Neural progenitor cell (in vitro differentiated cells): ENCODE results near the gene C19orf12. TPM values are rescaled to one million over a fixed set of nuclear protein-coding genes. Genes with fewer than 3 reads are reported as not detected.

Source experiments
- DNase-seq: peaks from one replicate; pipeline ENCODE4 v3.0.0-alpha.2; 2016; ENCODE audit warnings: low spot score
- H2AFZ ChIP-seq: fragments of 200-600 bp; sonication (generic); replicated peaks from 2 replicates; pipeline ENCODE4 v1.6.1; 2016; ENCODE audit warnings: antibody characterized with exemption
- H3F3A ChIP-seq: fragments of 200-600 bp; sonication (generic); 2 replicates; pipeline ENCODE4 v1.6.1; 2016; ENCODE audit warnings: antibody characterized with exemption, low read depth
- H3K27ac ChIP-seq: fragments of 200-600 bp; sonication (generic); 2 replicates; pipeline ENCODE4 v1.5.1; 2016; ENCODE audit warnings: mild to moderate bottlenecking
- H3K27me3 ChIP-seq: fragments of 200-600 bp; sonication (generic); 2 replicates; pipeline ENCODE4 v1.6.1; 2016; ENCODE audit warnings: mild to moderate bottlenecking, moderate library complexity
- H3K36me3 ChIP-seq: fragments of 200-600 bp; sonication (generic); 2 replicates; pipeline ENCODE4 v1.5.1; 2016
- H3K4me1 ChIP-seq: fragments of 200-600 bp; sonication (generic); 2 replicates; pipeline ENCODE4 v1.6.1; 2016; ENCODE audit warnings: mixed run types
- H3K4me2 ChIP-seq: fragments of 200-600 bp; sonication (generic); 2 replicates; pipeline ENCODE4 v1.6.1; 2016
- H3K4me3 ChIP-seq: fragments of 200-600 bp; sonication (generic); 2 replicates; pipeline ENCODE4 v1.5.1; 2016
- H3K79me2 ChIP-seq: fragments of 200-600 bp; sonication (generic); 2 replicates; pipeline ENCODE4 v1.6.1; 2016; ENCODE audit warnings: low read depth
- H3K9ac ChIP-seq: fragments of 200-600 bp; sonication (generic); 2 replicates; pipeline ENCODE4 v1.6.1; 2016
- H3K9me3 ChIP-seq: fragments of 200-600 bp; sonication (generic); 2 replicates; pipeline ENCODE4 v1.5.1; 2016; ENCODE audit warnings: low read depth
- H4K20me1 ChIP-seq: fragments of 200-600 bp; sonication (generic); 2 replicates; pipeline ENCODE4 v1.6.1; 2016; ENCODE audit warnings: low read depth
- H3K27ac Mint-ChIP-seq: 3 replicates; pipeline ENCODE4 v1.8.0; 2021; ENCODE audit warnings: mixed read lengths
- H3K27me3 Mint-ChIP-seq: 2 replicates; pipeline ENCODE4 v1.8.0; 2022; ENCODE audit warnings: low read depth, mild to moderate bottlenecking, inconsistent platforms, moderate library complexity, mixed read lengths; ENCODE audit not compliant: insufficient read depth
- H3K36me3 Mint-ChIP-seq: 3 replicates; pipeline ENCODE4 v1.8.0; 2021; ENCODE audit warnings: mixed read lengths
- H3K4me1 Mint-ChIP-seq: 3 replicates; pipeline ENCODE4 v1.8.0; 2021; ENCODE audit warnings: mixed read lengths
- H3K4me3 Mint-ChIP-seq: 3 replicates; pipeline ENCODE4 v1.8.0; 2021; ENCODE audit warnings: mild to moderate bottlenecking, moderate library complexity, mixed read lengths
- H3K9me3 Mint-ChIP-seq: 3 replicates; pipeline ENCODE4 v1.8.0; 2020; ENCODE audit warnings: mixed read lengths
- EZH2 ChIP-seq: fragments of 200-600 bp; sonication (generic); IDR thresholded peaks from 2 replicates; pipeline ENCODE4 v1.6.1; 2017; ENCODE audit warnings: antibody characterized with exemption, mild to moderate bottlenecking, moderate library complexity
- EZH2phosphoT487 ChIP-seq: fragments of 200-600 bp; sonication (generic); IDR thresholded peaks from 2 replicates; pipeline ENCODE4 v1.6.1; 2017; ENCODE audit warnings: antibody characterized with exemption
- total RNA-seq: library from RNA; depleted of rRNA; stranded (reverse); fragments of >200 nt; gene quantifications from 2 replicates; pipeline ENCODE4 v1.2.3, GENCODE V29; 2015; ENCODE audit warnings: low replicate concordance
- TF ChIP-seq, protein P1 (sequence below): fragments of 200-600 bp; sonication (generic); IDR thresholded peaks from 2 replicates; pipeline ENCODE4 v1.5.1; 2017; ENCODE audit warnings: antibody characterized with exemption, mild to moderate bottlenecking

Gene C19orf12
- 27.5 and 28.2 TPM in 2 replicates for total RNA-seq

DNA sequence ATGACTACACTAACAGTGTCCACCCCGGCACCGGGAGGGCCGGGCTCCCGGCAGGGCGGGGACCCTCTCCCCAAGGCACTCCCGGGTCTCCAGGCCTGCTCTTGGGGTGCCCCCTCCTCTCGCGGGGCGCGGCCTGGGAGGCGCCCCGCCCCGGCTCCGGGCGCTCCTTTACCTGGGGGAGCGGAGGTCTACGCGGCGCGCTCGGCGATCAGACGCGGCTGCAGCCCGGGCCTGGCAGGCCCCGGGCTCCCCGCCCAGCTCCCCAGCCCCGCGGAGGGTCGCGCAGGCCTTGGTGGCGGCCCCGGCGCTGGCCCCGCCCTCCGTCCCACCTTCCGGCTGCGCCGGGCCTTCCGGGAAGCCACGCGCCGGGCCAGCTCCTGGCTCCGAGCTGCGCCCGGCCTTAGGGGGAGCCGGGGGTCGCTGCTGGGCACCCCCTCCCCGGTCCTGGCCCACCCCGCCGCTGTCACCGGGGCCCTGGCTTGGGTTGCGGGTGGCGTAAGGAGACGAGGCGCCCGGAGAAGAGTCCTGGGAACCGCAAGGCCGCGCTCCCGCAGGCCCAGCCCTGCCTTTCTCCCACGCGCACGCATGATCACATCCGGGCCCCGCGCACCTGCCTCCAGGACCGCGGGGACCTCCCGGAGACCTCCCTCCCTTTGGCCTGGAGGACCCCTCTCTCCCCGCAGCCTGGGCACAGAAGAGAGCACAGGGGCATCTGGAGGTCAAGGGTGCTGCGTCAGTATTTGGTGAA lies at the start of gene C19orf12:
Gene C19orf12, minus strand, starts transcription at position 309 of the 748 bp plus-strand sequence. CDS start 6,848 bp downstream, outside the sequence.
- Histone ChIP-seq H4K20me1 (no peaks in the 10 kb centered on the region), H3K27ac (no peak within 1 kb of the TSS), H3K9me3 (no peaks in the 10 kb centered on the region), H3K27me3 (no peaks in the 10 kb centered on the region), H3K79me2 (peaks cover 19% of the 10 kb centered on the region), H3F3A (peaks cover 17% of the 10 kb centered on the region), H3K9ac (peak within 1 kb of the TSS; percentile 75), H3K4me2 (peak within 1 kb of the TSS; percentile 92), H3K36me3 (no peaks in the 10 kb centered on the region), H3K4me1 (peaks cover 7% of the 10 kb centered on the region), H2AFZ (peak within 1 kb of the TSS; percentile 82), H3K4me3 (peak within 1 kb of the TSS; percentile 99)
- Mint-ChIP-seq H3K36me3 (no peaks in the 10 kb centered on the region), H3K4me3 (peak within 1 kb of the TSS; percentile 93), H3K27me3 (peaks cover 2% of the 10 kb centered on the region), H3K27ac (peak within 1 kb of the TSS; percentile 94), H3K4me1 (peaks cover 23% of the 10 kb centered on the region), H3K9me3 (no peaks in the 10 kb centered on the region)
- DNase-seq, result peak; percentile 85
- no peak for TF ChIP-seq EZH2phosphoT487
- no peak for TF ChIP-seq EZH2
- TF ChIP-seq, protein P1, sequence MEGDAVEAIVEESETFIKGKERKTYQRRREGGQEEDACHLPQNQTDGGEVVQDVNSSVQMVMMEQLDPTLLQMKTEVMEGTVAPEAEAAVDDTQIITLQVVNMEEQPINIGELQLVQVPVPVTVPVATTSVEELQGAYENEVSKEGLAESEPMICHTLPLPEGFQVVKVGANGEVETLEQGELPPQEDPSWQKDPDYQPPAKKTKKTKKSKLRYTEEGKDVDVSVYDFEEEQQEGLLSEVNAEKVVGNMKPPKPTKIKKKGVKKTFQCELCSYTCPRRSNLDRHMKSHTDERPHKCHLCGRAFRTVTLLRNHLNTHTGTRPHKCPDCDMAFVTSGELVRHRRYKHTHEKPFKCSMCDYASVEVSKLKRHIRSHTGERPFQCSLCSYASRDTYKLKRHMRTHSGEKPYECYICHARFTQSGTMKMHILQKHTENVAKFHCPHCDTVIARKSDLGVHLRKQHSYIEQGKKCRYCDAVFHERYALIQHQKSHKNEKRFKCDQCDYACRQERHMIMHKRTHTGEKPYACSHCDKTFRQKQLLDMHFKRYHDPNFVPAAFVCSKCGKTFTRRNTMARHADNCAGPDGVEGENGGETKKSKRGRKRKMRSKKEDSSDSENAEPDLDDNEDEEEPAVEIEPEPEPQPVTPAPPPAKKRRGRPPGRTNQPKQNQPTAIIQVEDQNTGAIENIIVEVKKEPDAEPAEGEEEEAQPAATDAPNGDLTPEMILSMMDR, result no peak

GRCh38 chr19:29764361-29764760 lies 49.3 kb upstream of the C19orf12 start:
- TF ChIP-seq, protein P1, result no peak
- TF ChIP-seq EZH2 (no peak), EZH2phosphoT487 (no peak)
- Histone ChIP-seq H3K36me3 (no peaks in the 10 kb centered on the region), H3K27ac (no peak overlapping the region), H3K4me2 (no peak overlapping the region), H3K4me3 (no peak overlapping the region), H4K20me1 (no peaks in the 10 kb centered on the region), H3K9ac (no peak overlapping the region), H3F3A (no peaks in the 10 kb centered on the region), H3K4me1 (no peaks in the 10 kb centered on the region), H3K9me3 (no peaks in the 10 kb centered on the region), H3K27me3 (no peaks in the 10 kb centered on the region), H3K79me2 (no peaks in the 10 kb centered on the region), H2AFZ (no peak overlapping the region)
- H3K4me3 Mint-ChIP-seq, result no peak overlapping the region
- no peak for DNase-seq
- H3K9me3 Mint-ChIP-seq, result no peaks in the 10 kb centered on the region
- peaks cover 2% of the 10 kb centered on the region for H3K4me1 Mint-ChIP-seq
- H3K27me3 Mint-ChIP-seq, result peaks cover 12% of the 10 kb centered on the region
- H3K36me3 Mint-ChIP-seq, result no peaks in the 10 kb centered on the region
- no peak overlapping the region for H3K27ac Mint-ChIP-seq

DNA sequence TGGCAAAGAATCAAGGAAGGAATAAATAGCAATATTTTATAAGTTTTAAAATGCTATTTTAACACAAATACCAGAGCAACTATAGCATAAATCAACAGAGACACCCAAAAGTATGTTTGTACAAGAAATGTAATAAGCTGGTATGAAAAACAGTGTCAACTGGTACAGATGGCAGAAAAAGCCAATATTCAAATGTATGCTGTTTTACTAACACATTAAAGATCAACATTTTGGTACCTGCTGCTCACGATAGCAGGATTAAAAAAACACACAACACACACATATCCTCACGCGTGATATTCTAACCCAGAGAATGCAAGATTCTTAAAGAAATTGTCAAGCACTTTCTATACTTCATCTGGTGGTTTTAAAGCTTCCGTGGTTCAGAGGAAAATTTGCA lies 48.1 kb upstream of the C19orf12 start:
- Histone ChIP-seq H3K4me3 (no peak overlapping the region), H3K36me3 (no peaks in the 10 kb centered on the region), H2AFZ (no peak overlapping the region), H3K9ac (no peak overlapping the region), H3K79me2 (no peaks in the 10 kb centered on the region), H3F3A (no peaks in the 10 kb centered on the region), H3K27ac (no peak overlapping the region), H3K4me1 (no peaks in the 10 kb centered on the region), H3K27me3 (no peaks in the 10 kb centered on the region), H3K9me3 (no peaks in the 10 kb centered on the region), H4K20me1 (no peaks in the 10 kb centered on the region), H3K4me2 (no peak overlapping the region)
- no peaks in the 10 kb centered on the region for H3K9me3 Mint-ChIP-seq
- H3K27ac Mint-ChIP-seq, result no peak overlapping the region
- no peak for TF ChIP-seq EZH2phosphoT487
- no peaks in the 10 kb centered on the region for H3K36me3 Mint-ChIP-seq
- no peak for DNase-seq
- H3K4me3 Mint-ChIP-seq, result no peak overlapping the region
- peaks cover 2% of the 10 kb centered on the region for H3K4me1 Mint-ChIP-seq
- peaks cover 12% of the 10 kb centered on the region for H3K27me3 Mint-ChIP-seq

- H3K9me3 Mint-ChIP-seq, result no peaks in the 10 kb centered on the region
Measured at GRCh38 chr19:29761575-29762232, 46.6 kb upstream of the C19orf12 start.

More at GRCh38 chr19:29761575-29762232, 46.6 kb upstream of the C19orf12 start:
- no peak overlapping the region for H2AFZ ChIP-seq
- Mint-ChIP-seq H3K4me3 (no peak overlapping the region), H3K36me3 (no peaks in the 10 kb centered on the region), H3K27me3 (peaks cover 12% of the 10 kb centered on the region), H3K27ac (no peak overlapping the region), H3K4me1 (peaks cover 2% of the 10 kb centered on the region)
- H3K4me2 ChIP-seq, result no peak overlapping the region
- H3F3A ChIP-seq, result no peaks in the 10 kb centered on the region
- TF ChIP-seq EZH2, result no peak
- TF ChIP-seq EZH2phosphoT487, result no peak
- TF ChIP-seq, protein P1, result no peak
- H4K20me1 ChIP-seq, result no peaks in the 10 kb centered on the region
- H3K9ac ChIP-seq, result no peak overlapping the region
- no peaks in the 10 kb centered on the region for H3K4me1 ChIP-seq
- H3K9me3 ChIP-seq, result no peaks in the 10 kb centered on the region
- no peak overlapping the region for H3K27ac ChIP-seq
- no peak for DNase-seq
- no peaks in the 10 kb centered on the region for H3K27me3 ChIP-seq
- H3K79me2 ChIP-seq, result no peaks in the 10 kb centered on the region
- H3K36me3 ChIP-seq, result no peaks in the 10 kb centered on the region
- H3K4me3 ChIP-seq, result no peak overlapping the region
